ENCODE results near the gene GSDME. TPM values are rescaled to one million over a fixed set of nuclear protein-coding genes. Genes with fewer than 3 reads are reported as not detected.

GSDME gene
- total and polyA plus RNA-seq, 10 of the 15 experiments (the other 5 are each of a cell fraction or from before 2014, with no cell fraction given), result 23.7 to 245 (median 128) TPM

DNA sequence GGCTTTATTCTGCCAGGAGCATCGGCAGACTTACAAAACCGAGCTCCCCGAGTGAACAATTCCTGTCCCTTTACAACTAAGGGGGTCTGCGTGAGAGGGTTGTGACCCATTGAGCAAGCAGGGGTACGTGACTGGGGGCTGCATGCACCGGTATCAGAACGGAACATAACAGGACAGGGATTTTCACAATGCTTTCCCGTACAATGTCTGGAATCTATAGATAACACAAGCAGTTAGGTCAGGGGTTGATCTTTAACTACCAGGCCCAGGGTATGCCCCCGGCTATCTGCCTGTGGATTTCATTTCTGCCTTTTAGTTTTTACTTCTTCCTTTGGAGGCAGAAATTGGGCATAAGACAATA, 38.1 kb upstream of the GSDME start:
- in situ Hi-C loops (cut with MboI) (no loop called here), intact Hi-C loops (cut with micrococcal nuclease; ENCODE audit: unreplicated experiment) (no loop called here)
- H3K9me3 ChIP-seq (replicated peaks; ENCODE audit: control insufficient read depth, insufficient read depth, low read length), result no peaks in the 10 kb centered on the region
- no peak overlapping the region for H3K9ac ChIP-seq (ENCODE audit: control insufficient read depth, insufficient read depth, low read length)
- no peak overlapping the region for H3K4me2 ChIP-seq (ENCODE audit: control insufficient read depth, insufficient read depth)
- FAIRE-seq, result no peak
- H2AFZ ChIP-seq (ENCODE audit: control insufficient read depth, low read depth, low read length), result no peak overlapping the region
- ChIA-PET SMC1A (ENCODE audit: uncharacterized antibody, unreplicated experiment) (no interaction called here), CTCF (interaction anchor here (2.1 kb wide), 1 partner anchor 16 kb away, joined by 10 read pairs; no protein-coding TSS in a partner anchor), RAD21 (ENCODE audit: unreplicated experiment) (interaction anchor here (0.6 kb wide), 1 partner anchor 276 kb away, joined by 3 read pairs; no protein-coding TSS in a partner anchor), POLR2A (no interaction called here)
- no peaks in the 10 kb centered on the region for H3K27me3 ChIP-seq (replicated peaks in 1 of 2; ENCODE audit: control insufficient read depth in 2 of 2, insufficient read depth in 2 of 2, low read length in 1 of 2)
- no peaks in the 10 kb centered on the region for H3K4me1 ChIP-seq (ENCODE audit: control insufficient read depth, insufficient read depth, low read length)
- no peaks in the 10 kb centered on the region for H4K20me1 ChIP-seq (ENCODE audit: control insufficient read depth, insufficient read depth)
- WGBS (ENCODE audit: insufficient coverage, insufficient replicate concordance, low lambda C conversion rate, missing lambda C conversion rate), result 95% methylated on average over 9 of the region's 9 CpGs
- H3K4me3 ChIP-seq, result no peak overlapping the region
- peaks cover 0 to 7% of the 10 kb centered on the region in 2 experiments; a peak in 2 of 4 replicates for H3K36me3 ChIP-seq (ENCODE audit: control insufficient read depth in 2 of 2, insufficient read depth in 2 of 2, low read length in 1 of 2)
- BruUV-seq (replicated peaks), result no TSS peak
- no peak for DNase-seq (ENCODE audit: low read depth, low spot score)
- ATAC-seq, result no peak
- no peak overlapping the region for H3K27ac ChIP-seq (ENCODE audit: control insufficient read depth, insufficient read depth)
- H3K79me2 ChIP-seq (ENCODE audit: control insufficient read depth, insufficient read depth, low read length), result no peaks in the 10 kb centered on the region
- no peak for TF ChIP-seq CBX5 (IDR thresholded peaks at IDR 0.05; ENCODE audit: low read depth)
- no peak for TF ChIP-seq JUNB (IDR thresholded peaks at IDR 0.05)
- no peak for TF ChIP-seq KDM1A (IDR thresholded peaks at IDR 0.05; ENCODE audit: borderline replicate concordance)
- no peak for TF ChIP-seq MEF2A (IDR thresholded peaks at IDR 0.05; ENCODE audit: insufficient read depth, low read depth, low read length)
- TF ChIP-seq JUND (IDR thresholded peaks at IDR 0.05; ENCODE audit: low read depth, low read length), result no peak
- TF ChIP-seq, protein P1, sequence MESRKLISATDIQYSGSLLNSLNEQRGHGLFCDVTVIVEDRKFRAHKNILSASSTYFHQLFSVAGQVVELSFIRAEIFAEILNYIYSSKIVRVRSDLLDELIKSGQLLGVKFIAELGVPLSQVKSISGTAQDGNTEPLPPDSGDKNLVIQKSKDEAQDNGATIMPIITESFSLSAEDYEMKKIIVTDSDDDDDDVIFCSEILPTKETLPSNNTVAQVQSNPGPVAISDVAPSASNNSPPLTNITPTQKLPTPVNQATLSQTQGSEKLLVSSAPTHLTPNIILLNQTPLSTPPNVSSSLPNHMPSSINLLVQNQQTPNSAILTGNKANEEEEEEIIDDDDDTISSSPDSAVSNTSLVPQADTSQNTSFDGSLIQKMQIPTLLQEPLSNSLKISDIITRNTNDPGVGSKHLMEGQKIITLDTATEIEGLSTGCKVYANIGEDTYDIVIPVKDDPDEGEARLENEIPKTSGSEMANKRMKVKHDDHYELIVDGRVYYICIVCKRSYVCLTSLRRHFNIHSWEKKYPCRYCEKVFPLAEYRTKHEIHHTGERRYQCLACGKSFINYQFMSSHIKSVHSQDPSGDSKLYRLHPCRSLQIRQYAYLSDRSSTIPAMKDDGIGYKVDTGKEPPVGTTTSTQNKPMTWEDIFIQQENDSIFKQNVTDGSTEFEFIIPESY (IDR thresholded peaks at IDR 0.05), result no peak
- no peak for TF ChIP-seq WRNIP1 (IDR thresholded peaks at IDR 0.05; ENCODE audit: borderline replicate concordance, low read depth, low read length)
- TF ChIP-seq, protein P2, sequence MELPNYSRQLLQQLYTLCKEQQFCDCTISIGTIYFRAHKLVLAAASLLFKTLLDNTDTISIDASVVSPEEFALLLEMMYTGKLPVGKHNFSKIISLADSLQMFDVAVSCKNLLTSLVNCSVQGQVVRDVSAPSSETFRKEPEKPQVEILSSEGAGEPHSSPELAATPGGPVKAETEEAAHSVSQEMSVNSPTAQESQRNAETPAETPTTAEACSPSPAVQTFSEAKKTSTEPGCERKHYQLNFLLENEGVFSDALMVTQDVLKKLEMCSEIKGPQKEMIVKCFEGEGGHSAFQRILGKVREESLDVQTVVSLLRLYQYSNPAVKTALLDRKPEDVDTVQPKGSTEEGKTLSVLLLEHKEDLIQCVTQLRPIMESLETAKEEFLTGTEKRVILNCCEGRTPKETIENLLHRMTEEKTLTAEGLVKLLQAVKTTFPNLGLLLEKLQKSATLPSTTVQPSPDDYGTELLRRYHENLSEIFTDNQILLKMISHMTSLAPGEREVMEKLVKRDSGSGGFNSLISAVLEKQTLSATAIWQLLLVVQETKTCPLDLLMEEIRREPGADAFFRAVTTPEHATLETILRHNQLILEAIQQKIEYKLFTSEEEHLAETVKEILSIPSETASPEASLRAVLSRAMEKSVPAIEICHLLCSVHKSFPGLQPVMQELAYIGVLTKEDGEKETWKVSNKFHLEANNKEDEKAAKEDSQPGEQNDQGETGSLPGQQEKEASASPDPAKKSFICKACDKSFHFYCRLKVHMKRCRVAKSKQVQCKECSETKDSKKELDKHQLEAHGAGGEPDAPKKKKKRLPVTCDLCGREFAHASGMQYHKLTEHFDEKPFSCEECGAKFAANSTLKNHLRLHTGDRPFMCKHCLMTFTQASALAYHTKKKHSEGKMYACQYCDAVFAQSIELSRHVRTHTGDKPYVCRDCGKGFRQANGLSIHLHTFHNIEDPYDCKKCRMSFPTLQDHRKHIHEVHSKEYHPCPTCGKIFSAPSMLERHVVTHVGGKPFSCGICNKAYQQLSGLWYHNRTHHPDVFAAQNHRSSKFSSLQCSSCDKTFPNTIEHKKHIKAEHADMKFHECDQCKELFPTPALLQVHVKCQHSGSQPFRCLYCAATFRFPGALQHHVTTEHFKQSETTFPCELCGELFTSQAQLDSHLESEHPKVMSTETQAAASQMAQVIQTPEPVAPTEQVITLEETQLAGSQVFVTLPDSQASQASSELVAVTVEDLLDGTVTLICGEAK (IDR thresholded peaks at IDR 0.05; ENCODE audit: borderline replicate concordance), result no peak
- TF ChIP-seq NFYA (IDR thresholded peaks at IDR 0.05; ENCODE audit: borderline replicate concordance, low read depth, low read length), result no peak
- TF ChIP-seq, protein P3, sequence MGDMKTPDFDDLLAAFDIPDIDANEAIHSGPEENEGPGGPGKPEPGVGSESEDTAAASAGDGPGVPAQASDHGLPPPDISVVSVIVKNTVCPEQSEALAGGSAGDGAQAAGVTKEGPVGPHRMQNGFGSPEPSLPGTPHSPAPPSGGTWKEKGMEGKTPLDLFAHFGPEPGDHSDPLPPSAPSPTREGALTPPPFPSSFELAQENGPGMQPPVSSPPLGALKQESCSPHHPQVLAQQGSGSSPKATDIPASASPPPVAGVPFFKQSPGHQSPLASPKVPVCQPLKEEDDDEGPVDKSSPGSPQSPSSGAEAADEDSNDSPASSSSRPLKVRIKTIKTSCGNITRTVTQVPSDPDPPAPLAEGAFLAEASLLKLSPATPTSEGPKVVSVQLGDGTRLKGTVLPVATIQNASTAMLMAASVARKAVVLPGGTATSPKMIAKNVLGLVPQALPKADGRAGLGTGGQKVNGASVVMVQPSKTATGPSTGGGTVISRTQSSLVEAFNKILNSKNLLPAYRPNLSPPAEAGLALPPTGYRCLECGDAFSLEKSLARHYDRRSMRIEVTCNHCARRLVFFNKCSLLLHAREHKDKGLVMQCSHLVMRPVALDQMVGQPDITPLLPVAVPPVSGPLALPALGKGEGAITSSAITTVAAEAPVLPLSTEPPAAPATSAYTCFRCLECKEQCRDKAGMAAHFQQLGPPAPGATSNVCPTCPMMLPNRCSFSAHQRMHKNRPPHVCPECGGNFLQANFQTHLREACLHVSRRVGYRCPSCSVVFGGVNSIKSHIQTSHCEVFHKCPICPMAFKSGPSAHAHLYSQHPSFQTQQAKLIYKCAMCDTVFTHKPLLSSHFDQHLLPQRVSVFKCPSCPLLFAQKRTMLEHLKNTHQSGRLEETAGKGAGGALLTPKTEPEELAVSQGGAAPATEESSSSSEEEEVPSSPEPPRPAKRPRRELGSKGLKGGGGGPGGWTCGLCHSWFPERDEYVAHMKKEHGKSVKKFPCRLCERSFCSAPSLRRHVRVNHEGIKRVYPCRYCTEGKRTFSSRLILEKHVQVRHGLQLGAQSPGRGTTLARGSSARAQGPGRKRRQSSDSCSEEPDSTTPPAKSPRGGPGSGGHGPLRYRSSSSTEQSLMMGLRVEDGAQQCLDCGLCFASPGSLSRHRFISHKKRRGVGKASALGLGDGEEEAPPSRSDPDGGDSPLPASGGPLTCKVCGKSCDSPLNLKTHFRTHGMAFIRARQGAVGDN (IDR thresholded peaks at IDR 0.05), result no peak
